Osteocyte (in vitro differentiated cells): ENCODE data around the gene SMURF1. TPM values are rescaled to one million over a fixed set of nuclear protein-coding genes. Genes with fewer than 3 reads are reported as not detected.
A peak's percentile ranks its signal among the peaks of the same experiment; 100 is the strongest.

ENCODE experiments used
- DNase-seq: peaks from one replicate; pipeline ENCODE4 v3.0.0; 2021; ENCODE audit warnings: mixed read lengths; ENCODE audit not compliant: unreplicated experiment; ENCODE audit errors: extremely low spot score
- H3K27ac Mint-ChIP-seq: one replicate; pipeline ENCODE4 v1.8.0; 2021; ENCODE audit warnings: mild to moderate bottlenecking, mixed read lengths; ENCODE audit not compliant: unreplicated experiment
- H3K27me3 Mint-ChIP-seq: one replicate; pipeline ENCODE4 v1.8.0; 2021; ENCODE audit warnings: mixed read lengths; ENCODE audit not compliant: unreplicated experiment
- H3K36me3 Mint-ChIP-seq: one replicate; pipeline ENCODE4 v1.8.0; 2021; ENCODE audit warnings: mixed read lengths; ENCODE audit not compliant: unreplicated experiment
- H3K4me1 Mint-ChIP-seq: one replicate; pipeline ENCODE4 v1.8.0; 2021; ENCODE audit warnings: mixed read lengths; ENCODE audit not compliant: unreplicated experiment
- H3K4me3 Mint-ChIP-seq: one replicate; pipeline ENCODE4 v1.8.0; 2021; ENCODE audit warnings: mild to moderate bottlenecking, moderate library complexity, mixed read lengths; ENCODE audit not compliant: unreplicated experiment
- H3K9me3 Mint-ChIP-seq: one replicate; pipeline ENCODE4 v1.8.0; 2021; ENCODE audit warnings: mixed read lengths; ENCODE audit not compliant: unreplicated experiment
- total RNA-seq: library from RNA; stranded (reverse); gene quantifications from 2 replicates; pipeline ENCODE4 v1.2.1, GENCODE V29; 2021
- TF ChIP-seq, protein P1 (sequence below): fragments of 200-600 bp; sonication (generic); IDR thresholded peaks from 2 replicates; pipeline ENCODE4 v1.5.0; 2021; ENCODE audit warnings: antibody characterized with exemption, mild to moderate bottlenecking, moderate library complexity

SMURF1 gene
- total RNA-seq, 1 donor from 2014 or later, result 24.1 TPM

DNA sequence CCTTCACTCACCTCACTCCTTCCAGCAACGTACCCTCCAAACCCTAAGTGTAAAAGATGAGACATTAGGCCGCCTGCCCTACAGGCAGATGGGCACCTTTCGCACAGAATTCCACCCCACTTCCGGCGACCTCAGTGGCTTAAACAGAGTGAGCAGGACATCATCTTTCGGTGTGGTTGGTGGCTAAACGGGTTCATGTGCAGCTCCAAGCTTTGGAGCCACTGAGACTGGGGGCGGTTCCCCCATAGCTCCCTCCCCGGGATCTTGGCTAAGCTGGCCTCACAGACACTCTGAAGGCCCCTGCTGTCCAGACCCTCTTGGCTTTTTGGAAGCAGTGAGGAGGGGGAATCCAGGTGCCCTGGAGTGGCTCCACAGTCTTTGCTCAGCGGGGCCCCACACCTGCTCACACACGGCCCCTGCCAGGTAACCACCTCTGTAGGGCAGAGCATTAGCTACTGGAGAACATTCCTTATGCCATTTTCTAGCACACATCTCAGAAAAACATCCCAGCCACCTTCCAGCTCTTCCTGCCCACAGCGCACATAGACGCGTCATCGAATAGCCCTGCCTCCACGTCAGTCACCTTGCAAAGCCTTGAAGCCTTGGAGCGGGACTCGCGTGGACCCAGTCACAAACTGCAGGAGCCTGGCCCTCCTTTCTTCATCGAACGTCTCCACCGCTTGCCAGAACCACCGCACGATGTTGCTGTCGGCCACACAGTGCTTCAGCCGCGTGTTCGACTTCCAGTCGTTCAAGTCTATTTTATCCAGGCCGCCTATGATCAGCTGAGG, 108.8 kb downstream of the SMURF1 start:
- H3K4me1 Mint-ChIP-seq, result peaks cover 20% of the 10 kb centered on the region
- no peak for DNase-seq
- H3K9me3 Mint-ChIP-seq, result no peaks in the 10 kb centered on the region
- H3K27ac Mint-ChIP-seq, result peak overlapping the region; percentile 25
- H3K36me3 Mint-ChIP-seq, result peaks cover 58% of the 10 kb centered on the region
- no peaks in the 10 kb centered on the region for H3K27me3 Mint-ChIP-seq
- TF ChIP-seq, protein P1, sequence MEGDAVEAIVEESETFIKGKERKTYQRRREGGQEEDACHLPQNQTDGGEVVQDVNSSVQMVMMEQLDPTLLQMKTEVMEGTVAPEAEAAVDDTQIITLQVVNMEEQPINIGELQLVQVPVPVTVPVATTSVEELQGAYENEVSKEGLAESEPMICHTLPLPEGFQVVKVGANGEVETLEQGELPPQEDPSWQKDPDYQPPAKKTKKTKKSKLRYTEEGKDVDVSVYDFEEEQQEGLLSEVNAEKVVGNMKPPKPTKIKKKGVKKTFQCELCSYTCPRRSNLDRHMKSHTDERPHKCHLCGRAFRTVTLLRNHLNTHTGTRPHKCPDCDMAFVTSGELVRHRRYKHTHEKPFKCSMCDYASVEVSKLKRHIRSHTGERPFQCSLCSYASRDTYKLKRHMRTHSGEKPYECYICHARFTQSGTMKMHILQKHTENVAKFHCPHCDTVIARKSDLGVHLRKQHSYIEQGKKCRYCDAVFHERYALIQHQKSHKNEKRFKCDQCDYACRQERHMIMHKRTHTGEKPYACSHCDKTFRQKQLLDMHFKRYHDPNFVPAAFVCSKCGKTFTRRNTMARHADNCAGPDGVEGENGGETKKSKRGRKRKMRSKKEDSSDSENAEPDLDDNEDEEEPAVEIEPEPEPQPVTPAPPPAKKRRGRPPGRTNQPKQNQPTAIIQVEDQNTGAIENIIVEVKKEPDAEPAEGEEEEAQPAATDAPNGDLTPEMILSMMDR, result no peak
- no peak overlapping the region for H3K4me3 Mint-ChIP-seq

GRCh38 chr7:99033765-99034164, 110.1 kb downstream of the SMURF1 start:
- Mint-ChIP-seq H3K27me3 (no peaks in the 10 kb centered on the region), H3K27ac (no peak overlapping the region), H3K36me3 (peaks cover 60% of the 10 kb centered on the region), H3K9me3 (no peaks in the 10 kb centered on the region), H3K4me3 (no peak overlapping the region), H3K4me1 (peaks cover 28% of the 10 kb centered on the region)
- DNase-seq, result no peak
- TF ChIP-seq, protein P1, result no peak

DNA sequence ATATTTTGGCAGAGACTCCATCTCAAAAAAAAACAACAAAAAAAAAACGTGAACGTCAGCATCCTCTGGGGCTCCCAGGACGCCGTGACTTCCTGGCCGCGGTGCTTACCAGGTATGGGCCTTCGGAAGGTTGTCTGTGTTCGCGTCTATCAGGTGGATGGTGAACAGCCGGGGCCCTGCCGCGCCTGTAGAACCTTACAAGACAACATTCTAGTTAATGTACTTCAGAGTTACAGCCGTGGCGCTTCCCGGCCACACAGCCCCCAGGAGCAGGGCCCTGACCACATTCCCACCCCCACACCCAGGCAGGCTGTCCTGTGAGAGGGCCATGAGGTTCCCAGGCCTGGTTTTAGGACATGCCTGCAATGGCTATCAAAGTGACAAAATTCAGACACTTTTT, 111.0 kb downstream of the SMURF1 start:
- Mint-ChIP-seq H3K9me3 (no peaks in the 10 kb centered on the region), H3K4me1 (peaks cover 31% of the 10 kb centered on the region), H3K4me3 (no peak overlapping the region), H3K27me3 (no peaks in the 10 kb centered on the region), H3K36me3 (peaks cover 61% of the 10 kb centered on the region), H3K27ac (no peak overlapping the region)
- TF ChIP-seq, protein P1, result no peak
- no peak for DNase-seq

- peak overlapping the region; percentile 87 for H3K27ac Mint-ChIP-seq
- no peaks in the 10 kb centered on the region for H3K9me3 Mint-ChIP-seq
- peaks cover 39% of the 10 kb centered on the region for H3K4me1 Mint-ChIP-seq
- H3K27me3 Mint-ChIP-seq, result no peaks in the 10 kb centered on the region
- TF ChIP-seq, protein P1, result no peak
- no peak for DNase-seq
- H3K36me3 Mint-ChIP-seq, result peaks cover 58% of the 10 kb centered on the region
- no peak overlapping the region for H3K4me3 Mint-ChIP-seq
Measured at GRCh38 chr7:99031496-99031895, 112.4 kb downstream of the SMURF1 start.

GRCh38 chr7:99030951-99031350, 113.0 kb downstream of the SMURF1 start:
- TF ChIP-seq, protein P1, result no peak
- H3K9me3 Mint-ChIP-seq, result no peaks in the 10 kb centered on the region
- H3K27ac Mint-ChIP-seq, result peak overlapping the region; percentile 87
- no peak overlapping the region for H3K4me3 Mint-ChIP-seq
- peaks cover 40% of the 10 kb centered on the region for H3K4me1 Mint-ChIP-seq
- H3K27me3 Mint-ChIP-seq, result no peaks in the 10 kb centered on the region
- DNase-seq, result no peak
- H3K36me3 Mint-ChIP-seq, result peaks cover 54% of the 10 kb centered on the region
